Bone marrow (tissue), 2 donors: ENCODE results near the gene R3HDM1.
"Not testable (repeated sequence)": the region's sequence is repeated elsewhere in the genome, so short reads cannot be mapped to it uniquely, and the experiment has no call there.

ENCODE experiments used
- DNase-seq, 2 donors: peaks; one replicate each; lab custom pipeline; 2025; lab: John Stamatoyannopoulos, UW

Gene R3HDM1

GRCh38 chr2:135709992-135710391 is 178.7 kb downstream of the R3HDM1 start:
- DNase-seq: peak; percentile 5 to 37

GRCh38 chr2:135715086-135715485 is 183.8 kb downstream of the R3HDM1 start:
- not testable (repeated sequence) for DNase-seq

- DNase-seq: no peak
Observed at GRCh38 chr2:135728064-135728743, 196.9 kb downstream of the R3HDM1 start.

- no peak for DNase-seq
Observed at GRCh38 chr2:135732561-135732960, 201.3 kb downstream of the R3HDM1 start.

GRCh38 chr2:135733045-135733444 is 201.8 kb downstream of the R3HDM1 start:
- no peak for DNase-seq

- DNase-seq: no peak
Observed at GRCh38 chr2:135736546-135736945, 205.3 kb downstream of the R3HDM1 start.

GRCh38 chr2:135740206-135740605 is 208.9 kb downstream of the R3HDM1 start:
- no peak for DNase-seq

- no peak for DNase-seq
Observed at GRCh38 chr2:135741043-135741394, 209.7 kb downstream of the R3HDM1 start.

- DNase-seq: peak; percentile 72 to 98
Observed at GRCh38 chr2:135741395-135742324, 210.4 kb downstream of the R3HDM1 start, which contains the start of gene UBXN4. Gene UBXN4, plus strand, starts transcription at chr2:135741855. Its CDS starts 75 bp downstream, at chr2:135741930.

- DNase-seq: peak; percentile 59 to 66
Observed at GRCh38 chr2:135742325-135742757, 211.1 kb downstream of the R3HDM1 start.

- no peak for DNase-seq
Observed at GRCh38 chr2:135743860-135744259, 212.6 kb downstream of the R3HDM1 start.

GRCh38 chr2:135744760-135745314 is 213.6 kb downstream of the R3HDM1 start:
- DNase-seq: no peak

GRCh38 chr2:135745545-135745944 is 214.3 kb downstream of the R3HDM1 start:
- DNase-seq: no peak

- DNase-seq: no peak
Observed at GRCh38 chr2:135755573-135755972, 224.3 kb downstream of the R3HDM1 start.

- DNase-seq: no peak
Observed at GRCh38 chr2:135756692-135757091, 225.4 kb downstream of the R3HDM1 start.

GRCh38 chr2:135762022-135762421 is 230.7 kb downstream of the R3HDM1 start:
- DNase-seq: no peak

GRCh38 chr2:135762530-135762929 is 231.2 kb downstream of the R3HDM1 start:
- DNase-seq: no peak

- DNase-seq: no peak
Observed at GRCh38 chr2:135768863-135769262, 237.6 kb downstream of the R3HDM1 start.

GRCh38 chr2:135773319-135773718 is 242.0 kb downstream of the R3HDM1 start:
- DNase-seq: no peak

- DNase-seq: peak in 1 of 2 donors; percentile 44
Observed at GRCh38 chr2:135773917-135774316, 242.6 kb downstream of the R3HDM1 start.
